Brain microvascular endothelial cell (primary cell): ENCODE data around the gene KLF3.
"Not testable (repeated sequence)": the region's sequence is repeated elsewhere in the genome, so short reads cannot be mapped to it uniquely, and the experiment has no call there.

Source experiments
- DNase-seq: peaks from one replicate; pipeline ENCODE4 v3.0.0-alpha.2; 2020
- H3K27ac ChIP-seq: fragments of 250-450 bp; sonication (Bioruptor Pico); 2 replicates; pipeline ENCODE4 v1.5.1; 2020; ENCODE audit warnings: mild to moderate bottlenecking, moderate library complexity
- H3K27me3 ChIP-seq: fragments of 250-450 bp; sonication (Bioruptor Pico); replicated peaks from 2 replicates; pipeline ENCODE4 v1.5.1; 2020; ENCODE audit warnings: mild to moderate bottlenecking
- H3K36me3 ChIP-seq: fragments of 250-450 bp; sonication (Bioruptor Pico); replicated peaks from 2 replicates; pipeline ENCODE4 v1.5.1; 2020; ENCODE audit warnings: mild to moderate bottlenecking
- H3K4me3 ChIP-seq: 2 replicates; pipeline ENCODE4 v1.5.1; 2011; ENCODE audit warnings: low read depth, mild to moderate bottlenecking, control low read depth, low read length, moderate library complexity
- CTCF ChIP-seq: IDR thresholded peaks from 2 replicates; pipeline ENCODE4 v1.5.1; 2011; ENCODE audit warnings: low read depth, mild to moderate bottlenecking, moderate library complexity, low read length, control low read depth, inconsistent platforms; ENCODE audit errors: missing control alignments
- in situ Hi-C: cut with HindIII; loops from 2 replicates; pipeline ENCODE4 v1.10.0; 2017; ENCODE audit warnings: low sequenced_read_pairs, low pct_ligation_motif_present

Gene KLF3

GRCh38 chr4:38620527-38621027 is 43.4 kb upstream of the KLF3 start:
- DNase-seq, result no peak
- TF ChIP-seq CTCF, result no peak
- H3K27ac ChIP-seq, result no peak overlapping the region

GRCh38 chr4:38621028-38621684 is 42.8 kb upstream of the KLF3 start:
- TF ChIP-seq CTCF, result no peak
- no peaks in the 10 kb centered on the region for H3K36me3 ChIP-seq
- H3K27ac ChIP-seq, result no peak overlapping the region
- no peaks in the 10 kb centered on the region for H3K27me3 ChIP-seq
- DNase-seq, result no peak
- H3K4me3 ChIP-seq, result no peak overlapping the region
- in situ Hi-C loops, result no loop called here

More at GRCh38 chr4:38620527-38621027, 43.4 kb upstream of the KLF3 start:
- Histone ChIP-seq H3K36me3 (no peaks in the 10 kb centered on the region), H3K27me3 (no peaks in the 10 kb centered on the region), H3K4me3 (no peak overlapping the region)
- in situ Hi-C loops, result no loop called here

GRCh38 chr4:38621831-38622230 is 42.2 kb upstream of the KLF3 start:
- Histone ChIP-seq H3K27me3 (no peaks in the 10 kb centered on the region), H3K27ac (no peak overlapping the region), H3K4me3 (no peak overlapping the region), H3K36me3 (no peaks in the 10 kb centered on the region)
- no peak for TF ChIP-seq CTCF
- DNase-seq, result no peak
- in situ Hi-C loops, result no loop called here

GRCh38 chr4:38622340-38622739 is 41.7 kb upstream of the KLF3 start:
- H3K27me3 ChIP-seq, H3K27ac ChIP-seq, in situ Hi-C loops, DNase-seq, H3K4me3 ChIP-seq, H3K36me3 ChIP-seq: not testable (repeated sequence)

GRCh38 chr4:38623260-38623659 is 40.7 kb upstream of the KLF3 start:
- H3K36me3 ChIP-seq, result no peaks in the 10 kb centered on the region
- no peak overlapping the region for H3K27ac ChIP-seq
- H3K27me3 ChIP-seq, result no peaks in the 10 kb centered on the region
- in situ Hi-C loops, result no loop called here
- no peak overlapping the region for H3K4me3 ChIP-seq
- no peak for DNase-seq
- TF ChIP-seq CTCF, result no peak

GRCh38 chr4:38624311-38624710 is 39.7 kb upstream of the KLF3 start:
- no peaks in the 10 kb centered on the region for H3K27me3 ChIP-seq
- no peak for TF ChIP-seq CTCF
- H3K27ac ChIP-seq, result no peak overlapping the region
- H3K36me3 ChIP-seq, result no peaks in the 10 kb centered on the region
- in situ Hi-C loops, result no loop called here
- H3K4me3 ChIP-seq, result no peak overlapping the region
- DNase-seq, result no peak
